Transverse colon (tissue), 4 donors: Measurements from ENCODE around the gene GRHL1.

Experiments
- CTCF ChIP-seq, 5 experiments: fragments of 200-600 bp in 3 of 5; fragments of 450-650 bp in 2 of 5; sonication (generic) in 3 of 5; IDR thresholded peaks; 1 replicate in 2 of 5; 2 replicates in 3 of 5; pipeline ENCODE4 v1.5.1; 2016 to 2017; ENCODE audit warnings: antibody characterized with exemption in 5 of 5, inconsistent platforms in 3 of 5, mild to moderate bottlenecking in 2 of 5, moderate library complexity in 1 of 5
- POLR2A ChIP-seq: fragments of 450-650 bp; IDR thresholded peaks from one replicate; pipeline ENCODE4 v1.6.1; 2016; ENCODE audit warnings: antibody characterized with exemption, mild to moderate bottlenecking, moderate library complexity
- POLR2AphosphoS5 ChIP-seq, 3 donors: sonication (generic); formaldehyde crosslinking; IDR thresholded peaks; one replicate each; pipeline ENCODE4 v1.6.1; 2016; ENCODE audit warnings: antibody characterized with exemption in 3 of 3

GRCh38 chr2:9941196-9941995 is 10.1 kb upstream of the GRHL1 start:
- no peak for TF ChIP-seq CTCF (IDR thresholded peaks at IDR 0.05)
- TF ChIP-seq POLR2A = no peak
- TF ChIP-seq POLR2AphosphoS5 (IDR thresholded peaks at IDR 0.05) = no peak
